Activated CD4-positive, alpha-beta T cell treated with anti-CD3 and anti-CD28 coated beads, Interleukin-2, amount 10 ng/mL, durations not matched to agents 24 days and 14 days (primary cell): ENCODE data around the gene IQCE. TPM values are rescaled to one million over a fixed set of nuclear protein-coding genes. Genes with fewer than 3 reads are reported as not detected.

Source experiments
- DNase-seq: peaks from one replicate; pipeline ENCODE4 v3.0.0; 2022
- H3K27ac Mint-ChIP-seq: one replicate; pipeline ENCODE4 v1.8.0; 2022; ENCODE audit warnings: mild to moderate bottlenecking, mixed read lengths
- H3K27me3 Mint-ChIP-seq: one replicate; pipeline ENCODE4 v1.8.0; 2022; ENCODE audit warnings: mixed read lengths
- H3K36me3 Mint-ChIP-seq: one replicate; pipeline ENCODE4 v1.8.0; 2022; ENCODE audit warnings: low read depth, mild to moderate bottlenecking, mixed read lengths
- H3K4me1 Mint-ChIP-seq: one replicate; pipeline ENCODE4 v1.8.0; 2021; ENCODE audit warnings: mixed read lengths
- H3K4me3 Mint-ChIP-seq: one replicate; pipeline ENCODE4 v1.8.0; 2022; ENCODE audit warnings: mild to moderate bottlenecking, moderate library complexity, mixed read lengths
- H3K9me3 Mint-ChIP-seq: one replicate; pipeline ENCODE4 v1.8.0; 2021; ENCODE audit warnings: mixed read lengths
- intact Hi-C: fragments of 100-400 bp; cut with micrococcal nuclease; formaldehyde crosslinking; loops from one replicate; pipeline ENCODE4 v1.15.1; 2023
- total RNA-seq: library from RNA; stranded (reverse); gene quantifications from 2 replicates; pipeline ENCODE4 v1.2.3, GENCODE V29; 2022

The IQCE gene
- total RNA-seq, 1 donor from 2014 or later, result 12.3 TPM

DNA sequence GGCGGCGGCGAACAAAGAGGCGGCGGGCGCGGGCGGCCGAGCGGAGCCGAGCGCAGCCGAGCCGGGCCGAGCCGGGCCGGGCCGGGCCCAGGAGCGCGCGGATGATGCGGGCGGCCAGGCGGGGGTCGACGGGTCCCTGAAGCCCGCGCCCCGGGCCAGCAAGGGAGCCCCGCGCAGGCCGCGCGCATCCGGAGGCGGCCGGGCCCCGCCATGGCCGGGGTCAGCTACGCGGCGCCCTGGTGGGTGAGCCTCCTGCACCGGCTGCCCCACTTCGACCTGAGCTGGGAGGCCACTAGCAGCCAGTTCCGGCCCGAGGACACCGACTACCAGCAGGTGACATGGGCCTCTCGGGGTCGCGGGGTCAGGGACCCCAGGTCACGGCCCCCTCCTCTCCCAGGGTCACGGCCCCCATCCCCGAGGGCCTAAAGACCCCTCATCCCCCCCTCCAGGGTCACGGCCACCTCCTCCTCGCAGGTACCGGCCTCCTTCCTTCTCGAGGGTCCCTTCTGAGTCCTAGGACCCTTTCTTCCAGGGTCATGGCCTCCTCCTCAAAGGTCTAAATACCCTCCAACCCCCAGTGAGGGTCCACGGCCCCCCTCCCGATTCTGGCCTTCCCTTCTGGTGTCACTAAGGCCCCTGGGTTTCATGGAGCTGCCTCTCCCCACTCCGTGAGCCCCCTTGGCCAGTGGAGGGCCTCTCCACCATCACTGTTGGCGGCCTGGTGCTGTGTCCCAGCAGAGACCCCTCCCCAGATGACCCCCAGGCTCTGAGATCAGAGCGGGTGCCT is 73.4 kb downstream of the IQCE start, which contains the start of gene TTYH3:
Gene TTYH3 (plus strand): TSS at position 41 of the 787 bp plus-strand sequence. CDS start 170 bp downstream, at position 211.
- peaks cover 17% of the 10 kb centered on the region for H3K4me1 Mint-ChIP-seq
- DNase-seq, result no peak
- no peaks in the 10 kb centered on the region for H3K36me3 Mint-ChIP-seq
- peak within 1 kb of the TSS; percentile 96 for H3K4me3 Mint-ChIP-seq
- intact Hi-C loops, result loop anchor here (1.0 kb wide), 2 partner anchors 77 to 110 kb away; partner anchors contain the start of gene BRAT1
- no peaks in the 10 kb centered on the region for H3K9me3 Mint-ChIP-seq
- H3K27me3 Mint-ChIP-seq, result peaks cover 1% of the 10 kb centered on the region
- H3K27ac Mint-ChIP-seq, result peak within 1 kb of the TSS; percentile 91

DNA sequence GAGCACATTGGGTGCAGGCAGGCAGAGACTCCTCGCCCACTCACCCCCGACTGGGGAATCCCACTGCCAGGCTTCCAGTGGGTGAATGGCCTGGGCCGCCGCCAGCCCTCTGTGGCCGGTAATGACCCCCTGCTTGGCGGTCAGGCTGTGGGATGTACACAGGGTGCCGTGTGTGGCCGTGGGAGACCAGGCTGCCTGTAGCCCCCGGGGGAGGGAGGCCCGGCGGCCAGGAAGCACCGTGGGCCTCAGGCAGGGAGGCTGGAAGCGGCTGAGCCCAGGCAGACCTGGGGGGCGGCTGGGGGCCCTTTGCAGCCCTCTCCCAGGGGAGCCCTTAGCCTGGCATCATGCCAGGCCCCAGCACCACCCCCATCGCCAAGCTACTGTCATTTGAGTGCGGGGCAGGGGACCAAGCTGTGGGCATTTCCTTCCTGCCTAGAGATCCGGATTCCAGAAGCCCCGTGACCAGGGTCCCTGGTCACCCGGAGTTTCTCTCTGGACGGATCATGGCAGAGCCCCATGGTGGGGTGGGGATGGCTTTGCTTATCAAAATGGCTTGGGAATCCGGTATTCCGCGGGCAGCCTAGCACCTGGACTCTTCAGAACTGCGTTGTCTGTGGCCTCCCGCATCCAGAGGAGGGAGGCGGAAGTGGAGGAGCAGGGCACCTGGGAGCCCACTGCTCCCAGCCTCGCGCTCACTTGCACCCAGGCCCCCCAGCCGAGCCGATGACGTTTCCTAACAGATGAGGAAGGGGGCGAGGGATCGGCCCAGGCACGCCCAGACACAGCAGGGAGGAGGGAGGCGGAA is 74.2 kb downstream of the IQCE start:
- Mint-ChIP-seq H3K27me3 (peaks cover 1% of the 10 kb centered on the region), H3K4me1 (peaks cover 17% of the 10 kb centered on the region), H3K4me3 (peak overlapping the region; percentile 96), H3K9me3 (no peaks in the 10 kb centered on the region), H3K36me3 (no peaks in the 10 kb centered on the region), H3K27ac (peak overlapping the region; percentile 91)
- intact Hi-C loops, result loop anchor here (1.0 kb wide), 1 partner anchor 111 kb away; no protein-coding TSS in a partner anchor
- peak; percentile 81 for DNase-seq

DNA sequence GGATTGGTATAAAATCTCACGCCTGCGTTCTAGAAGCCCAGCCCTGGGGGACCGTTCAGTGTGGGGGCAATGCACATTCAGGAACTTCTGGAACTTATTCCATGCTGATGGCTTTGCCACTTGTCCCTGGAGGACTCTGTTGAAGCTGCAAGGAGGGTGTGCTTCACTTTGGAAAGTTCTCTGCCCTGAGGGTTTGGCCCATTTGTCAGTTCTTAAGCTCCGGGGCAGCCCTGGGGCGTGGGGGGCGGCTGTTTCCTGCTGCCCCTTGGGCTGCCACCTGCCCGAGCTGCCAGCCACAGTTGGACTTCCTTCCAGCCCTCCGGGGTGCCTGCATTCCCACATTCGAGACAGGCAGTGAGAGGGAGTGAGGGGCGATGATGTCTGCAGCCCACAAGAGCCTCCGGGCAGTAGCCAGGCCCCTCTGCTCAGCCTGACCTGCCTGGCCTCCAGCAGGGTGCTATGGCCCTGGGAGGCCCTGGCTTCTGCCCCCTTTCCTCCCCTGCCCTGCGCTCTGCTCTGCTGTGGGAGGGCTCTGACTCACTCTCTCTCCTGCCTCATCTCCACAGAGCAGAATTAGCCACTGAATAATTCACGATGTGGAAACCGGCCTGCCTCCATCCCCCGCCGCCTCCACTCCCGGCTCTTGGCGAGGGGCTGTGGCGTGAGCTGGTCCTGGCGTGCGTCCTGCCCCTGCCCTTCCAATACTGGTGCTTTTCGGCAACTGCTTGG is 74.9 kb downstream of the IQCE start:
- H3K4me3 Mint-ChIP-seq, result peak overlapping the region; percentile 96
- peaks cover 17% of the 10 kb centered on the region for H3K4me1 Mint-ChIP-seq
- intact Hi-C loops, result no loop called here
- H3K36me3 Mint-ChIP-seq, result no peaks in the 10 kb centered on the region
- H3K9me3 Mint-ChIP-seq, result no peaks in the 10 kb centered on the region
- peaks cover under 1% of the 10 kb centered on the region for H3K27me3 Mint-ChIP-seq
- H3K27ac Mint-ChIP-seq, result peak overlapping the region; percentile 89
- peak; percentile 68 for DNase-seq

DNA sequence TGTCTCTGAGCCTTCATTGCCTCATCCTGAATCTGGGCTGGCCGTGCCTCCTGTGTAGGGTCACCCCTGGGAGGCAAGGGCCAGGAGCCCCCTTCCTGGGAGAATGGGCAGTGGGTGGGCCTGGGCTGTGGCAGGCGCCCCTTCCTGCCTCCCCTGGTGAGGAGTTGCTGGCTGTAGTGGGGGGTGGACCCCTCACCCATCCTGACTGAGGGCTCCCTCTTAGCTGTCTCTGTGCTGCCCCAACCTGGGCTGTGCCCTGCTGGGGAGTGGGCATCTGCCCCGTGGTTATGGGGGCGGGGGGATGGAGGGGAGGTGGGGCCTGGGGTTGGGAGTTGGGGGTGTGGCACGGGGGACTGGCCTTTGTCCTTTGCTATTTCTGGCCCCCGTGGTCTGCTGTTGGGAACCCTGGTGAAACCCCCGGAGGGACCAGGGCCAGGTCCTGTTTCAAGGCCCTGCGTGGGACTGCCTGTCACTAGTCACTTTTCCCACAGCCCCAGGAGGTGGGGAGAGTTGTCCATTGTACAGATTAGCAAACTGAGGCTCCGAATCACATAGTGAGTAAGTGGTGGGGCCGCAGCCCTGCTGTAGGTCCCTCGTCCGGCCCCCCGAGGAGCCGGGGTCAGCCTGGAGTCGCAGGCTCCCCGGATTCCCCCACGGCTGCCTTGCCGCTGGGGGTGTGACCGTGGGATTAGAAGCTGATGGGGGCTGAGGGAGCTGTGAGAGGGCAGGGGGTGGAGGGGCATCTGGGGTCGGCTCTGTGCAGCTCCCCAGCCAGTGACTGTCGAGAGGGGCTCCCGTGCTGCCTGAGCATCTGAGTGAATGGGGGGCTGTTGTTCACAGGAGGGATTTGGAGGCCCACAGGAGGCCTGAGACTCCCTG is 75.7 kb downstream of the IQCE start:
- no peaks in the 10 kb centered on the region for H3K27me3 Mint-ChIP-seq
- peak overlapping the region; percentile 96 for H3K4me3 Mint-ChIP-seq
- H3K9me3 Mint-ChIP-seq, result no peaks in the 10 kb centered on the region
- DNase-seq, result no peak
- intact Hi-C loops, result no loop called here
- peaks cover 17% of the 10 kb centered on the region for H3K4me1 Mint-ChIP-seq
- H3K36me3 Mint-ChIP-seq, result no peaks in the 10 kb centered on the region
- H3K27ac Mint-ChIP-seq, result no peak overlapping the region

DNA sequence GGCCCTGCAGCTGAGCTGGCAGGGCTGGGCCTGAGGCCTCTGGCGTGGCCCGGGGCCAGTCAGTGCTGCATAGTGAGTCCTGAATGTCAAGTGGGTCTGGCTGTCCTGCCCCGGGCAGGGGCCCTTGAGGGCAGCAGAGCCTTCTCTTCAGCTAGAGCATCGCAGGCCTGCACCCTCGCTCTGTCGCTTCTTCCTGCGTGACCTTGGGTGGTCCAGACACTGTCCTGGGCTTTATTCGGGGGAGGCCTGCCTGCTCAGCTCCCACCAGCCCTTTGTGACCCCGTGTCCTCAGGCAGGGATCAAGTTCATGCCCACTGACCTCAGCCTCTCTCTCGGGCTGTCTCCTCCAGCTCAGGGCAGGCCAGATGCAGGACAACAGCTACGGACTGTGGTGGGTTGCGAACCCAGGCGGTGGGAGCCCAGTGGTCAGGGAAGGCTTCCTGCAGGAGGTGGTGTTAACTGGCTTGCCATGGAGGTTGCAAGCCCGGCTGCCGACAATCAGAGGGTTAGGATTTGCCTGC is 76.4 kb downstream of the IQCE start:
- Mint-ChIP-seq H3K4me1 (peaks cover 17% of the 10 kb centered on the region), H3K4me3 (no peak overlapping the region), H3K9me3 (no peaks in the 10 kb centered on the region), H3K27ac (no peak overlapping the region), H3K27me3 (no peaks in the 10 kb centered on the region), H3K36me3 (no peaks in the 10 kb centered on the region)
- DNase-seq, result no peak
- intact Hi-C loops, result no loop called here

DNA sequence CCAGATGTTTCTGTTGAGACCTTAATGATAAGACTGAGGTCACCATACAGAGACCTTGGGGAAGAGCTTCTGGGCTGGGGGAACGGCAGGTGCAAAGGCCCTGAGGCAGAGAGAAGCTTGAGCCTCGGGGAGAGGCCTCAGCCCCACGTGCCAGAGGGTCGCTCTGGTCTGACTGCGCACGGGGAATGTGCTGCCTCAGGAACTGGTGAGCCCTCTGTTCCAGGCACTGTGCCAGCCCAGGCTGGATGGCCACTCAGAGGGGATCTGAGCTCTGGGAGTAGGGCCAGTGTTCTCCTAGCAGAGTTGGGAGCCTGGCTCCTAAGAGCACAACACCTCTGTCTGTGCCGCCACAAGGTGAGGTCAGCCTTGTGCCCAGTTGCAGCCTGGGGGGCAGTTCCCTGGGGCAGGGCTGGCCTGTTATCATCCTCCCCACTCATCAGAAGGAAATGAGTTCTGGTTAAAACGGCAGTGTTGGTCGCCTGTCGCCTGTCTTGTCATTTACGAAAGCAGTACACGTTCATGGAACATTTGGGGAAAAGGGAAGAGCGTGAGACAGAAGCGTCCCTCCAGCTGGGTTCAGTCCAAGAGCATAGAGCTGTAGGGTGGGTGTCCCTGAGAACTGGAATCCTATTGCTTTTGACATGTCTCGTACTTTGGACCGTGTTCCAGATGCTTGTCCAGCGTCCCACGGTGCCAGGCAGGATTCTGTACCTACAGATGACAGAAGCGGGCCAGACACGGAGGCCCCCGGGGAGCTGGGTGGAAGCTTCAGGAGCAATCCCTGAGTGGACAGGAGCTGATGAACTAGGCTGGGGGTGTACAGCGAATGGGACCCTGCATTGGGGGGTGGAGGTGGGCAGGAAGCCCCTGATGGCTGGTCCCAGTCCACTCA is 77.3 kb downstream of the IQCE start:
- intact Hi-C loops, result no loop called here
- H3K9me3 Mint-ChIP-seq, result no peaks in the 10 kb centered on the region

DNA sequence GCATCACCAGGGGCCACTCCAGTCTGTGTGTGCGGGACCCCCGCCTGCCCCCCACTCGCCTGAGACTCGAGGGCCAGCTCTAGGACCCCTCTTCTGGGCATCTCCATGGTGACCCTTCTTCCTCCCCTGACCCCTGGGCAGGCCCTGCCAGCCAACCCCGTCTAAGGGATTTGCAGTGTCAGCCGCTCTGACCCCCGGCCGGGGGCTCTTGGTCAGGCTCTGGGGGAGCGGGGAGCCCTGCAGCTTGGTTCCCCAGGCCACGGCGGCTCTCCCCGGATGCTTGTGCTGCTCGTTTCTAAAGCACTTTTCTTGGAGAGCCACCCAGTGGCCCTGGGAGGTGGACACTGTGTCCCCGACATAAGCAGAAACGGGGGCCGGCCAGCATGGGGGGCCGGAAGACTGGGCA is 78.3 kb downstream of the IQCE start:
- no peak for DNase-seq
- H3K27me3 Mint-ChIP-seq, result no peaks in the 10 kb centered on the region
- H3K4me3 Mint-ChIP-seq, result no peak overlapping the region
- H3K4me1 Mint-ChIP-seq, result peaks cover 14% of the 10 kb centered on the region
- H3K36me3 Mint-ChIP-seq, result no peaks in the 10 kb centered on the region
- intact Hi-C loops, result no loop called here
- H3K27ac Mint-ChIP-seq, result no peak overlapping the region
- H3K9me3 Mint-ChIP-seq, result no peaks in the 10 kb centered on the region

More for the DNA sequence above, 77.3 kb downstream of the IQCE start:
- Mint-ChIP-seq H3K27ac (no peak overlapping the region), H3K36me3 (no peaks in the 10 kb centered on the region), H3K27me3 (no peaks in the 10 kb centered on the region), H3K4me1 (peaks cover 16% of the 10 kb centered on the region), H3K4me3 (no peak overlapping the region)
- no peak for DNase-seq

DNA sequence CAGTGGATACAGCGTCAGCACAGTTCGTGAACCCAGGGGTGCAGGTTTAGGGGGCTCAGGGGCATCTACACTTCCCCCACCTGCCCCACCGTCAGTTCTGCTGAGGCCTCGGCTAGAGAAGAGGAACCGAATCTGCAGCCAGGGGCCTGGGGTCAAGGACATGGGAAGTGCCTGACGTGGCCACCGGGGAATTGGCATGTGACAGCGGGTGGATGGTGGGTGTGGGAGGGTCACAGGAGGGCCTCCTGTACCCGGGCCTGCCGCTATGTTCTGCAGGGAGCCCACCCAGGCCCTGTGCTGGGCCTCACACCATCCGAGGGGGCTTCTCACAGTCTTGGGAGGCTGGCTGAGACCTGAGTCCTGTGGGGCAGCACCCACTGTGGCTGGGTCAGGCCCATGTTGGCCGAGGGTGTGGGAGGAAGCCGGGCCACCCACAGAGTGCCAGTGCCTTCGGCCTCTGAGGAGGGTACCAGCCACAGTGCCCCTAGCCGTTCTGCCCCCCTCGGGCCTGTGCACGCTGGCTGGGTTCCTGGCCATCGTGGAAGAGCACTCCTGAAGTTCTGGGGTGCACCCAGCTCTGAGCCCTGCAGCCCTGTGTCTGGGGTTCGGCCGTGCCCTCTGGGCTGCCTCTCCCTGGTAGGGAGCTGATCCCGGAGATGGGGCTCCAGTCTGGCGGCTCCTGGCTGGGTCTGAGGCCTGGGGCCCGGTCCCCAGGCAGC is 78.9 kb downstream of the IQCE start:
- H3K27me3 Mint-ChIP-seq, result no peaks in the 10 kb centered on the region
- H3K9me3 Mint-ChIP-seq, result no peaks in the 10 kb centered on the region
- intact Hi-C loops, result no loop called here
- H3K27ac Mint-ChIP-seq, result no peak overlapping the region
- H3K4me3 Mint-ChIP-seq, result no peak overlapping the region
- no peak for DNase-seq
- H3K36me3 Mint-ChIP-seq, result no peaks in the 10 kb centered on the region
- H3K4me1 Mint-ChIP-seq, result peaks cover 11% of the 10 kb centered on the region

DNA sequence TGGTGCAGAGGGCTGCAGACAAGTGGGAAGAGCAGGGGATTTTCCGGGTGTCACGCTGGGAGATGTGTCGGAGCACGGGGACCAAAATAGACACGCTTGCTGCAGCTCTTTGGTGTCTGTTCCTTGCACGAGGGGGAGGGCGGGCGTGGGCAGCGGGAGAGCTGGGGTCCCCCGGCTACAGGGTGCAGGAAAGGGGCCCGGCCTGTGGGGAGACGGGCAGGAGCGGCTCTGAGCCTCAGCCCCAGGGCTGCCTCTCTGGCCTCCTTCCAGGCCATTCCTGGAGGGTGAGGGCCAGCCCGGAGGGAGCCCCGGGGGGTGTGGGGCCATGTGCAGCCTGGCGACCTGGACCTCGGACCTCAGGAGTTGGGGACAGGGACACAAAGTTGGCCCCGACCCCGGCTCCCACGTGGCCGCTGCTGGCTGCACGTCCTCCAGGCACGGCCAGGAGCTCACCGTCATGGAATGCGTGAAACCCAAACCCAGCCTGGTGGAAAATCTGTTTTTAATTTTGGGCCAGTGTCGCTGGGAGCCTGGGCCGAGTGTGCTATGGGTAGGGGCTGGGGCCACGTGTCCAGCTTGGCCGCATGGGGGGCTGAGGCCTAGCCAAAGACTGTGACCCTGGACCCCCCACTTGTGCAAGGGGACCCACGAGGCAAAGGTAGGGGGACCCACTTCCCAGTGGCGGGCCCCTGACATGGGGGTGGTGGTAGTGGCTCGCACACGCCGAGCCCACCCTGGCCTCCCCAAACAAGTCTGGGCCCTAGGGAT is 79.6 kb downstream of the IQCE start:
- intact Hi-C loops, result no loop called here
- Mint-ChIP-seq H3K27ac (no peak overlapping the region), H3K9me3 (no peaks in the 10 kb centered on the region), H3K4me1 (peaks cover 7% of the 10 kb centered on the region), H3K27me3 (no peaks in the 10 kb centered on the region), H3K4me3 (no peak overlapping the region), H3K36me3 (no peaks in the 10 kb centered on the region)
- DNase-seq, result no peak

DNA sequence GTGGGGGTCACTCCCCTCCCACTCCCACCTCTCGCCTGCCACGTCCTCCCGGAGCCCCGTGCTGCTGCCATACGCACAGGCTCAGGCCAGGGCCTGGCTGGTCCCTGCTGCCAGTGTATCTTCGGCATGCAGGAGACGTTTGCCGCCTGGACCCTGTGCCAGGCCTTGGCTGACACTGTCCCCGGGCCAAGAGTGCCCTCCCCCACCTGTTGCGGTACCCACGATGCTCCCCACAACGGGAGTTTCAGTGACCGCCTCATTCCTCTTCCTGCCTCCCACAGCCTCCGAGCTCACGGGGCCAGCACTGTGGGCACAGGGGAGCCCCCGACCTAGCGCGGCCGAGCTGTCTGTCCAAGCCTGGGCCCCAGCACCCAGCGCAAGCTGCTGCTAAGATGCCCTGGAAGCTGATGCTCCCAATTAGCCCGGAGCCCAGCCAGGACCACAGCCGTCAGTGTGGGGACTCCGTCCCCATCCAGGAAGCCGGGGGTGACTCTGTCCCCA is 80.5 kb downstream of the IQCE start:
- Mint-ChIP-seq H3K36me3 (no peaks in the 10 kb centered on the region), H3K4me1 (no peaks in the 10 kb centered on the region), H3K27ac (no peak overlapping the region), H3K27me3 (no peaks in the 10 kb centered on the region), H3K9me3 (no peaks in the 10 kb centered on the region), H3K4me3 (no peak overlapping the region)
- no peak for DNase-seq
- intact Hi-C loops, result no loop called here
